GM12878 (cell line): Measurements from ENCODE around the gene PARP8. TPM values are rescaled to one million over a fixed set of nuclear protein-coding genes. Genes with fewer than 3 reads are reported as not detected.

ENCODE experiments used
- ATAC-seq: fragments of 200-7000 bp; cut with Tn5 transposase; 3 replicates; pipeline ENCODE4 v1.9.1; 2020; ENCODE audit warnings: mild to moderate bottlenecking, moderate library complexity
- BruUV-seq: library from RNA; stranded (reverse); fragments of 400-500 nt; replicated peaks from 2 replicates; lab custom pipeline; 2021; lab: Mats Ljungman, UMichigan
- CTCF ChIA-PET: fragments of 300-600 bp; sonication (Branson Sonifier 250); formaldehyde crosslinking; extraction: SDS; loops from one replicate; lab custom pipeline; 2021; ENCODE audit warnings: inconsistent platforms; lab: Yijun Ruan, JAX
- POLR2A ChIA-PET: fragments of 350-600 bp; formaldehyde crosslinking; extraction: SDS; loops from one replicate; lab custom pipeline; 2021; ENCODE audit warnings: inconsistent platforms; lab: Charles Lee
- RAD21 ChIA-PET: fragments of 300-600 bp; sonication (Branson Sonifier 250); formaldehyde crosslinking; loops from one replicate; lab custom pipeline; 2023; ENCODE audit warnings: antibody characterized with exemption; ENCODE audit not compliant: unreplicated experiment; lab: Charles Lee
- SMC1A ChIA-PET: fragments of 300-600 bp; sonication (Branson Sonifier 250); formaldehyde crosslinking; loops from one replicate; lab custom pipeline; 2023; ENCODE audit not compliant: unreplicated experiment, uncharacterized antibody; lab: Charles Lee
- DNase-seq: peaks from one replicate; pipeline ENCODE4 v3.0.0-alpha.2; 2011; ENCODE audit warnings: low read depth, low spot score
- FAIRE-seq: peaks from 3 replicates; lab custom pipeline; 2011; peaks lifted over from hg19 to GRCh38; lab: Jason Lieb, UNC
- H2AFZ ChIP-seq: 2 replicates; pipeline ENCODE4 v1.6.0; 2011; ENCODE audit warnings: low read depth, low read length, control low read depth; ENCODE audit not compliant: control insufficient read depth
- H3K27ac ChIP-seq: 2 replicates; pipeline ENCODE4 v1.5.1; 2011; ENCODE audit warnings: control low read depth; ENCODE audit not compliant: control insufficient read depth, insufficient read depth
- H3K27me3 ChIP-seq, 2 experiments: replicated peaks in 1 of 2; 2 replicates each; pipeline versions ENCODE4 v1.6.0 to v1.6.1; 2011; ENCODE audit warnings: low read length in 1 of 2; ENCODE audit not compliant: control insufficient read depth in 2 of 2, insufficient read depth in 2 of 2
- H3K36me3 ChIP-seq, 2 experiments: 2 replicates each; pipeline ENCODE4 v1.5.1; 2011; ENCODE audit warnings: low read length in 1 of 2; ENCODE audit not compliant: control insufficient read depth in 2 of 2, insufficient read depth in 2 of 2
- H3K4me1 ChIP-seq: 2 replicates; pipeline ENCODE4 v1.6.1; 2011; ENCODE audit warnings: mild to moderate bottlenecking, low read length, moderate library complexity, mixed read lengths; ENCODE audit not compliant: control insufficient read depth, insufficient read depth
- H3K4me2 ChIP-seq: 2 replicates; pipeline ENCODE4 v1.6.0; 2011; ENCODE audit warnings: control low read depth; ENCODE audit not compliant: control insufficient read depth, insufficient read depth
- H3K4me3 ChIP-seq: fragments of 200-600 bp; sonication (generic); 2 replicates; pipeline ENCODE4 v1.5.1; 2016
- H3K79me2 ChIP-seq: 2 replicates; pipeline ENCODE4 v1.6.0; 2011; ENCODE audit warnings: low read length; ENCODE audit not compliant: control insufficient read depth, insufficient read depth
- H3K9ac ChIP-seq: 2 replicates; pipeline ENCODE4 v1.8.0; 2011; ENCODE audit warnings: low read length, control low read depth, mixed read lengths; ENCODE audit not compliant: control insufficient read depth, insufficient read depth
- H3K9me3 ChIP-seq: replicated peaks from 3 replicates; pipeline ENCODE4 v1.5.1; 2011; ENCODE audit warnings: mild to moderate bottlenecking, low read length; ENCODE audit not compliant: control insufficient read depth, insufficient read depth
- H4K20me1 ChIP-seq: 2 replicates; pipeline ENCODE4 v1.6.0; 2011; ENCODE audit not compliant: control insufficient read depth, insufficient read depth
- CEBPB ChIP-seq, 2 experiments: fragments of 150-350 bp in 1 of 2; IDR thresholded peaks; 2 replicates each; pipeline ENCODE4 v1.6.1; 2012 to 2014; ENCODE audit warnings: low read depth in 2 of 2, low read length in 2 of 2, borderline replicate concordance in 1 of 2, inconsistent platforms in 1 of 2
- CHD4 ChIP-seq: fragments of 200-600 bp; sonication (generic); IDR thresholded peaks from 2 replicates; pipeline ENCODE4 v1.6.1; 2016; ENCODE audit warnings: mild to moderate bottlenecking
- CREM ChIP-seq: IDR thresholded peaks from 2 replicates; pipeline ENCODE4 v1.6.1; 2014; ENCODE audit warnings: antibody characterized with exemption, low read depth
- HDAC6 ChIP-seq: fragments of 200-600 bp; sonication (generic); IDR thresholded peaks from one replicate; pipeline ENCODE4 v1.8.0; 2017; ENCODE audit warnings: antibody characterized with exemption; ENCODE audit not compliant: unreplicated experiment
- HDGF ChIP-seq: fragments of 450-650 bp; IDR thresholded peaks from 2 replicates; pipeline ENCODE4 v1.6.1; 2016; ENCODE audit warnings: antibody characterized with exemption
- IKZF2 ChIP-seq, 2 experiments: fragments of 450-650 bp; IDR thresholded peaks; 2 replicates each; pipeline ENCODE4 v1.6.1; 2017; ENCODE audit warnings: mild to moderate bottlenecking in 2 of 2, moderate library complexity in 2 of 2
- JUNB ChIP-seq: IDR thresholded peaks from 2 replicates; pipeline ENCODE4 v1.6.1; 2016; ENCODE audit warnings: antibody characterized with exemption, mild to moderate bottlenecking
- MEF2B ChIP-seq: fragments of 450-650 bp; IDR thresholded peaks from 2 replicates; pipeline ENCODE4 v1.6.1; 2018; ENCODE audit warnings: mild to moderate bottlenecking, moderate library complexity; ENCODE audit not compliant: partially characterized antibody, poor library complexity, severe bottlenecking
- MTA3 ChIP-seq: IDR thresholded peaks from 2 replicates; pipeline ENCODE4 v1.6.1; 2012; ENCODE audit warnings: low read length, inconsistent platforms, borderline replicate concordance
- MYC ChIP-seq: IDR thresholded peaks from 2 replicates; pipeline ENCODE4 v1.6.1; 2011; ENCODE audit warnings: mild to moderate bottlenecking, low read length, moderate library complexity, inconsistent platforms; ENCODE audit not compliant: insufficient read depth, insufficient replicate concordance, insufficient read length, severe bottlenecking
- POLR2AphosphoS2 ChIP-seq: IDR thresholded peaks from 2 replicates; pipeline ENCODE4 v1.6.1; 2011; ENCODE audit warnings: low read depth, mild to moderate bottlenecking, low read length, improper control_type of control experiment, moderate library complexity
- SIX5 ChIP-seq: IDR thresholded peaks from 2 replicates; pipeline ENCODE4 v1.6.1; 2011; ENCODE audit warnings: mild to moderate bottlenecking, low read depth, low read length, moderate library complexity; ENCODE audit not compliant: severe bottlenecking
- STAT3 ChIP-seq: IDR thresholded peaks from 2 replicates; pipeline ENCODE4 v1.6.1; 2011; ENCODE audit warnings: low read depth, low read length, improper control_type of control experiment
- TBL1XR1 ChIP-seq: IDR thresholded peaks from 2 replicates; pipeline ENCODE4 v1.6.1; 2012; ENCODE audit warnings: low read depth, low read length, improper control_type of control experiment
- WGBS: methylation state at CpG from one replicate; pipeline ENCODE4 v1.1.6; 2016; ENCODE audit warnings: low lambda C conversion rate; ENCODE audit not compliant: insufficient replicate concordance, insufficient coverage; ENCODE audit errors: missing lambda C conversion rate; 5-methylcytosine and 5-hydroxymethylcytosine counted together
- in situ Hi-C: fragments of 300-500 bp; cut with MboI; formaldehyde crosslinking; loops from 9 replicates; pipeline ENCODE4 v1.14.3; 2018; ENCODE audit warnings: mixed read lengths
- intact Hi-C: fragments of 100-400 bp; cut with micrococcal nuclease; formaldehyde crosslinking; loops from one replicate; pipeline ENCODE4 v1.14.2; 2022; ENCODE audit not compliant: unreplicated experiment
- polyA plus RNA-seq, 11 experiments: library from polyadenylated mRNA; depleted of rRNA in 4 of 11; unstranded in 6 of 11; stranded (reverse) in 5 of 11; fragments of >200 nt; fragmentation: Nextera tagmentation in 4 of 11; fragmentation: Illumina TruSeq in 1 of 11; extraction: Ambion mirVana in 4 of 11; extraction: Trizol in 1 of 11; gene quantifications; 1 replicate in 1 of 11; 2 replicates in 10 of 11; pipeline versions ENCODE4 v1.2.1 to v1.2.3, GENCODE V29; 2011 to 2016; ENCODE audit warnings: inconsistent platforms in 2 of 11, missing spikeins in 2 of 11, low read depth in 1 of 11
- total RNA-seq, 4 experiments: library from RNA; depleted of rRNA in 3 of 4; stranded (reverse); fragments of >200 nt in 3 of 4; fragmentation: Illumina TruSeq in 1 of 4; extraction: Trizol in 1 of 4; gene quantifications; 2 replicates each; pipeline versions ENCODE4 v1.2.1 to v1.2.3, GENCODE V29; 2013 to 2021

PARP8 gene
- total and polyA plus RNA-seq, 10 of the 15 experiments (the other 5 are each of a cell fraction or from before 2014, with no cell fraction given), result 9.1 to 65.2 (median 20.6) TPM

GRCh38 chr5:50727845-50728244 is 61.4 kb downstream of the PARP8 start:
- ATAC-seq (no peak), FAIRE-seq (no peak), DNase-seq (no peak)
- Histone ChIP-seq H3K4me1 (no peaks in the 10 kb centered on the region), H3K36me3 (no peaks in the 10 kb centered on the region; a peak in 1 of 4 replicates), H3K9me3 (peaks cover 2% of the 10 kb centered on the region; the same call in 2 of the 3 replicates), H3K4me3 (no peak overlapping the region), H3K27ac (no peak overlapping the region), H3K4me2 (no peak overlapping the region), H3K79me2 (peaks cover 38% of the 10 kb centered on the region), H3K9ac (no peak overlapping the region), H4K20me1 (no peaks in the 10 kb centered on the region), H2AFZ (no peak overlapping the region), H3K27me3 (no peaks in the 10 kb centered on the region)
- ChIA-PET POLR2A (no interaction called here), RAD21 (no interaction called here), SMC1A (no interaction called here), CTCF (no interaction called here)
- in situ Hi-C loops (no loop called here), intact Hi-C loops (no loop called here)
- no TSS peak for BruUV-seq
- TF ChIP-seq CEBPB (IDR thresholded peaks at IDR 0.05; ENCODE audit: borderline replicate concordance in 1 of 2, low read depth in 2 of 2, low read length in 2 of 2) (no peak), CREM (no peak)
- WGBS, result 100% methylated on average over 2 of the region's 2 CpGs

GRCh38 chr5:50730336-50730735 is 63.9 kb downstream of the PARP8 start:
- H3K4me2 ChIP-seq, result no peak overlapping the region
- ChIA-PET RAD21 (no interaction called here), POLR2A (no interaction called here), SMC1A (interaction anchor here (0.8 to 1.4 kb wide), 5 partner anchors 8 to 37 kb away, joined by 3 to 6 read pairs (median 3); no protein-coding TSS in a partner anchor), CTCF (interaction anchor here (1.0 kb wide), 2 partner anchors 10 to 13 kb away, joined by 3 read pairs; no protein-coding TSS in a partner anchor)
- H3K27me3 ChIP-seq, result no peaks in the 10 kb centered on the region
- no peak overlapping the region for H3K9ac ChIP-seq
- H3K79me2 ChIP-seq, result peaks cover 26% of the 10 kb centered on the region
- intact Hi-C loops, result no loop called here
- no peak for ATAC-seq
- H3K9me3 ChIP-seq, result peaks cover 2% of the 10 kb centered on the region; the same call in 2 of the 3 replicates
- H3K27ac ChIP-seq, result no peak overlapping the region
- H3K4me1 ChIP-seq, result no peaks in the 10 kb centered on the region
- H3K36me3 ChIP-seq, result no peaks in the 10 kb centered on the region; a peak in 1 of 4 replicates
- no TSS peak for BruUV-seq
- DNase-seq, result no peak
- no peaks in the 10 kb centered on the region for H4K20me1 ChIP-seq
- H3K4me3 ChIP-seq, result no peak overlapping the region
- in situ Hi-C loops, result no loop called here
- WGBS, result 84% methylated on average over 5 of the region's 5 CpGs
- H2AFZ ChIP-seq, result no peak overlapping the region
- TF ChIP-seq MYC (no peak), SIX5 (no peak), TBL1XR1 (no peak), IKZF2 (IDR thresholded peaks at IDR 0.05) (no peak), HDGF (no peak), MEF2B (no peak), HDAC6 (no peak), MTA3 (no peak), POLR2AphosphoS2 (no peak), STAT3 (no peak), CHD4 (no peak), JUNB (no peak)
- FAIRE-seq, result no peak
